K562 (cell line): ENCODE results near the gene GON4L. TPM values are rescaled to one million over a fixed set of nuclear protein-coding genes. Genes with fewer than 3 reads are reported as not detected.

Experiments
- E2F8 ChIP-seq: fragments of 450-650 bp; IDR thresholded peaks from 2 replicates; pipeline ENCODE4 v1.7.1; 2018; ENCODE audit warnings: mild to moderate bottlenecking, low read depth; ENCODE audit not compliant: partially characterized antibody
- GTF2A2 ChIP-seq: IDR thresholded peaks from 2 replicates; pipeline ENCODE4 v1.6.1; 2016; ENCODE audit warnings: mild to moderate bottlenecking, missing genetic modification characterization, missing compliant biosample characterization
- HDAC3 ChIP-seq: fragments of 450-650 bp; IDR thresholded peaks from 2 replicates; pipeline ENCODE4 v1.6.1; 2018; ENCODE audit warnings: borderline replicate concordance, mild to moderate bottlenecking, moderate library complexity; ENCODE audit not compliant: partially characterized antibody
- MAFK ChIP-seq: IDR thresholded peaks from 2 replicates; pipeline ENCODE4 v1.6.1; 2011; ENCODE audit warnings: low read length, improper control_type of control experiment
- NFXL1 ChIP-seq: fragments of 450-650 bp; formaldehyde crosslinking; IDR thresholded peaks from 2 replicates; pipeline ENCODE4 v1.4.0; 2021; ENCODE audit warnings: mild to moderate bottlenecking
- STAT6 ChIP-seq: sonication (generic); formaldehyde crosslinking; IDR thresholded peaks from 2 replicates; pipeline ENCODE4 v1.8.1; 2023; ENCODE audit warnings: mild to moderate bottlenecking, missing genetic modification reagents
- ZNF280B ChIP-seq: fragments of 250-450 bp; sonication (Bioruptor Pico); IDR thresholded peaks from 2 replicates; pipeline ENCODE4 v1.5.1; 2021; ENCODE audit warnings: mild to moderate bottlenecking
- ZNF316 ChIP-seq: fragments of 450-650 bp; IDR thresholded peaks from 2 replicates; pipeline ENCODE4 v1.6.1; 2016
- ZNF318 ChIP-seq, 2 experiments: fragments of 450-650 bp; IDR thresholded peaks; 2 replicates each; pipeline ENCODE4 v1.6.1; 2016; ENCODE audit warnings: mild to moderate bottlenecking in 2 of 2, borderline replicate concordance in 1 of 2, low read depth in 1 of 2, moderate library complexity in 1 of 2
- polyA plus RNA-seq, 8 experiments: library from polyadenylated mRNA; depleted of rRNA in 4 of 8; stranded (reverse) in 5 of 8; unstranded in 3 of 8; fragments of >200 nt; fragmentation: Nextera tagmentation in 2 of 8; fragmentation: Illumina TruSeq in 1 of 8; extraction: Ambion mirVana in 2 of 8; extraction: Trizol in 1 of 8; gene quantifications; 2 replicates each; pipeline versions ENCODE4 v1.2.1 to v1.2.3, GENCODE V29; 2011 to 2014; ENCODE audit warnings: inconsistent platforms in 1 of 8, missing spikeins in 1 of 8
- total RNA-seq, 7 experiments: library from RNA; depleted of rRNA in 6 of 7; stranded (reverse); fragments of >200 nt in 6 of 7; fragmentation: Illumina TruSeq in 2 of 7; extraction: Trizol in 2 of 7; gene quantifications; 2 replicates each; pipeline versions ENCODE4 v1.2.1 to v1.2.3, GENCODE V29; 2011 to 2021; ENCODE audit warnings: low replicate concordance in 1 of 7

Gene GON4L
- total and polyA plus RNA-seq, 9 of the 15 experiments (the other 6 are each of a cell fraction or from before 2014, with no cell fraction given): 20.2 to 47.4 (median 33.6) TPM

GRCh38 chr1:155834296-155834926, 22.6 kb downstream of the GON4L start (continued):
- TF ChIP-seq STAT6 (CRISPR knock-in tag): no peak
- TF ChIP-seq HDAC3: peak; percentile 61
- TF ChIP-seq GTF2A2: no peak
- TF ChIP-seq ZNF318 (IDR thresholded peaks at IDR 0.05; ENCODE audit: borderline replicate concordance in 1 of 2, low read depth in 1 of 2): no peak
- no peak for TF ChIP-seq ZNF280B (CRISPR knock-in tag)
- no peak for TF ChIP-seq MAFK
- TF ChIP-seq ZNF316: no peak
- TF ChIP-seq NFXL1 (CRISPR knock-in tag): no peak
- no peak for TF ChIP-seq E2F8
